GM18517 (cell line): Measurements from ENCODE around the gene SNX3.

Experiments
- ATAC-seq: cut with Tn5 transposase; IDR thresholded peaks from one replicate; pipeline ENCODE4 v1.9.1; 2021; ENCODE audit warnings: mild to moderate bottlenecking, moderate library complexity; ENCODE audit not compliant: unreplicated experiment

The SNX3 gene

DNA sequence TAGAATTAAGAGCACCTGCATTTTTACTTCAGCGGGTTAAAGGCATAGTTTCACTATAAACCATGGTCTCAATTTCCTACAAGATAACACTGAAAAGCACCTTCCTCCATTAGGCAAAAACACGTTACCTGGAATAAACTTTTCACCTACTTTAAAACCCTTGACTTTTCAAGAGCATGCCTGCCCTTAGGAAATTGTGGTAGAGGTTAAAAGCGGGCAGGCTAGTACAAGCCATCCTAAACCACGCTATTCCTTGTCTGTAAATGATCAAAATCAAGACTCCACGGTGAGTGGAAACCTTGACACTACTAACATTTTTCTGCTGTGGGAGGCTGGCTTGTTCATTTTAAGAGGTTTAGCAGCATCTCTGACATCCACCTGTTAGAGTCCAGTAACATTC lies 51.1 kb downstream of the SNX3 start:
- no peak for ATAC-seq

DNA sequence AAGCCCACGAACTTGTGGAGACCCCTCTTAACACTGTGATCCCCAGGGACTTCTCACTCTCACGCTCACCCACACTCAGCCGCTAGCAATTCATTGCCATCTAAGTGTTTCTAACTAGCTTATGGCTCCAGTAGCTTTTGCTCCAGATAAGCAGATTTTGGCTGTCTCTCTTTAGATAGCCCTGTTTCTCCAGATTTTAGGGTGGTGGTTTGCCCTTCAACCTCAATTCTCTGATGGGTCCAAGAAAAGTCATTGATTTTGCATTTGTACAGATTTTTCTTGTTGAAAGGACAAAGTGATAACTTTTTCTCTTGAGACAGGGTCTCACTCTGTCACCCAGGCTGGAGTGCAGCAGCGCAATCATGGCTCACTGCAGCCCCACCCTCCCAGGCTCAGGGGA lies 53.8 kb downstream of the SNX3 start:
- ATAC-seq = no peak

GRCh38 chr6:108203189-108204112 lies 57.4 kb downstream of the SNX3 start:
- no peak for ATAC-seq

- ATAC-seq = no peak
Observed at GRCh38 chr6:108200631-108201030, 60.2 kb downstream of the SNX3 start.

- ATAC-seq = no peak
Observed at GRCh38 chr6:108200186-108200585, 60.7 kb downstream of the SNX3 start.

- ATAC-seq = no peak
Observed at GRCh38 chr6:108198761-108199498, 61.9 kb downstream of the SNX3 start.

- no peak for ATAC-seq
Observed at GRCh38 chr6:108195209-108195608, 65.6 kb downstream of the SNX3 start.

GRCh38 chr6:108194503-108194902 lies 66.3 kb downstream of the SNX3 start:
- no peak for ATAC-seq

DNA sequence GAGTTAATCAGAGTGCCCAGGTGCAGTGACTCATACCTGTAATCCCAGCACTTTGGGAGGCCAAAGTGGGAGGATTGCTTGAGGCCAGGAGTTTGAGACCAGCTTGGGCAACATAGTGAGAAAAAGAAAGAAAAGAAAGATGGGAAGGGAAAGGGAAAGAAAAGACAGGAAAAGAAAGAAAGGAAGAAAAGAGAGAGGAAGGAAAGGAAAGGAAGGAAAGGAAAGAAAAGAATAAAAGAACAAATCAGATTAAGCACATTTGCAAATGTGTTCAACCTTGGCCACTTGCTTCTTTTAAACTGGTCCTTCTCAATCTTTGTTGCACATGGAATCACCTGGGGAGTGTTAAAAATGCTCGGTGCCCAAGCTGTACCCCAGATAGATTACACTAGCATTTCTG lies 67.0 kb downstream of the SNX3 start:
- ATAC-seq = no peak

DNA sequence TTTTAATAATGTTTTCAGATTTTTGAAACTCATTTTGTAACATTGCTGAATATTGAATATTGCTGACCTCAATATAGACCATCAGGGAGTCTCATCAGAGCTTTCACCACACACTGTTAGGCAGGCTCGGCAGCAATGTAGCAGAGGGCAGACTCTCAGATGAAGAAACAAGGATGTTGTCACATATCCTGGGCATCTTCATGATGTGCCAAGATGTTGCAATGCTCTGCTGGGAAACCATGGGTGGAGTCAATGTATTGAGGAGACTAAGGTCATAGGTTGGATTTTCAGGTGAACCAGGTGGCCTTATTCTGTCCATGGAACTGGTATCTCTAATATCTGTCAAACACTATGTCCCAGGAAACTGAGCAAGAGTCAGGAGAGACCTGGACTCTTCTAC lies 67.7 kb downstream of the SNX3 start:
- no peak for ATAC-seq

- ATAC-seq = no peak
Observed at GRCh38 chr6:108187519-108187918, 73.3 kb downstream of the SNX3 start.

GRCh38 chr6:108186226-108186625 lies 74.6 kb downstream of the SNX3 start:
- no peak for ATAC-seq

GRCh38 chr6:108180776-108181175 lies 80.1 kb downstream of the SNX3 start:
- no peak for ATAC-seq

DNA sequence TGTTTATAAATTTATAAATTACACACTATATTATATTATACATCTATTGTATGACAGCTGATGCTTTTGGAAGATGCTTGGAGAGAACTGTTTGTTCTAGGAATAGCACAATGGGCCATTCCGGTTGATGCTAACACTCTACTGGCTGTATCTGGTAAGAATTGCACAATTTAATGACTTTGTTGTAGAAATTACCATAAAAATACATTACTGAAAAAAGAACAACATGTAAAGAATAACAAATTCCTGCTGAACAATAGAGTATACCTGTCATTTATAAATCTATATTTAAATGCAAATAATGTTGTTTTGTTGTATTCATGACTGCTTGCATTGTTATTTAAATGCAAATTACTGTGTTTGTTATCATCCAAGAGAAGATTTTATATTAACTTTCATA lies 80.6 kb downstream of the SNX3 start:
- ATAC-seq = no peak

DNA sequence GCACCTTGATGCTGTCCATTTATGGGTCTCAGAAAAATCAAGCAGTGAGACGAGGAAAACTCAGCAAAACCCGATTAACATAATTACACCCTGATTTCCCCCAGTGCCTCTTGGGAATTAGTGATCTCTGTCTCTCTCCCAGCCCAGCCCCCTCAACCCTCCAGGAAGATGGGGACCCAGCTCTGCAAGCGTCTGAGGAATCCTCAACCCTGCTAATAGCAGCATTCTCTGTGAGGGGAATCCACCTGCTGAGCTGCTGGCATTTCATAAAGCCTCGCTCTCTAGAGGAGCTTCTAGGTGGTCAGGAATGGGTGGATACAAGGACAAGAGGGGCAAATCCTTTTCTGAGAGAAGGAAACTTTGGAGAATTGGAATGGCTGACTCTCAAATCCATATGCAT lies 81.1 kb downstream of the SNX3 start:
- ATAC-seq = no peak

DNA sequence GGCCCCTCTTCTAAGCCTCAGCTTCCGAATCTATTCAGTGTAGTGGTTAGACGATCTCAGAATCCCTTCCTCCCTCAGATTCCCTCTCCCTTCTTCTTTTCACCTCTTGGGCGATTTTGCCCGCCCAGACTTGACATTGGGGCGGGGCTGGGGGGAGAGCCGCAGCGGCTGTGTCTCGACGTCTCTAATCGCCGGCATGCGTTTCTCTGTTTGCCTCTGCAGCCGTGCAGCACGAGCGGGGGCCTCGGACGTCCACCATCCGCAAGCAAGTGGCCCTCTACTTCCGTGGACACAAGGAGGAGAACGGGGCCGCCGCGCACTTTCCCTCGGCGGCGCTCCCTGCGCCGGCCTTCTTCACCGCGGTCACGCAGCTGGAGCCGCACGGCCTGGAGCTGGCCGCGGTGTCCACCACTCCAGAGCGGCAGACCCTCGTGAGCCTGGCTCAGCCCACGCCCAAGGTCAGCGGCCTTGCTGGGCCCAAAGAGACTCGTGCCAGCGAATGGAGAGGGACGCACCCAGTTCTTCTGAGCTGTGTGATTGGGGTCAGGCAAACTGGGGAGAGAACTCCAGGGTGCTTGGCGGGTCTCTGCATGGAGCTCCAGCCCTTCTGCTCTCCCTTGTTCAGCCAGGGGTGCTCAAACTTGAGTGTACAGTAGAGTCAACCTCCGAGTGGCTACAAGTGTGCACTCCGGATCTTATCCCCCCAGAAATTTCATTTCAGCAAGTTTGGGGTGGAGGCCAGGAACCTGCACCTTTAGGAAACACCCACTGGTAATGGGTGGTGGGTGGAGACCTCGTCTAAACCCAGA lies 84.4 kb downstream of the SNX3 start:
- ATAC-seq = no peak

DNA sequence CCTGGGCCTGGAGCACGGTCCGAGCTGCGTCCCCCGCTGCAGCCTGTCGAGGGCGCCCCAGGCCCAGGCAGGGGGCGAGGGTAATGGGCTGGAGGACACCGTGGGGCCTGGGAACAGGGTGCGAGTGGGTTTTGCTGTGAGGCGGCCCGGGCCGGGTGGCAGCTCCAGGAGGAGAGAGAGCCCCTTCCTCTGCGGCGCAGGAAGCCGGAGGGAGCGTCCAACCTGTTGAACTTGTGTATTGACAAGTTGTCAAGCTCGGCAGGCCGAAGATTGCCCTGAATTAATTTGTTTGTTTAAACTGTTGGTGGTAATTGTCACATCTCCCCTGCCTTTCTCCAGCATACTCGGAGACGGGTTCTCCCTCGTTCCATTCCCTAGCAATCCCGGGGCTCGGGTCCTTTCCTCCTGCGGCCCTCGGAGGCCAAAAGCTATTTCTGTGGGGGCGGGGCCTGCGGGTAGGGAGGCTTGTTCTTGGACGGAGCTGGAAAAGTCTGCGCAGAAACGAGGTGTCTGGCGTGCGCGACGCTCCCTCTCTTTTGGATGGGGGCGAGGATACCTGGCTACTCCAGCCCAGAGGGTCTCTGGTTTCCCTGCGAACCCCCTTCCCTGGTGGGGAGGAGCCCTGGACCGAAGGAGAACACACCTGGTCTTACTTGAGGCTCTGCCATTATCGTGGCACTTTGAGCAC lies 85.1 kb downstream of the SNX3 start:
- no peak for ATAC-seq

GRCh38 chr6:108175176-108175591 lies 85.7 kb downstream of the SNX3 start:
- no peak for ATAC-seq

DNA sequence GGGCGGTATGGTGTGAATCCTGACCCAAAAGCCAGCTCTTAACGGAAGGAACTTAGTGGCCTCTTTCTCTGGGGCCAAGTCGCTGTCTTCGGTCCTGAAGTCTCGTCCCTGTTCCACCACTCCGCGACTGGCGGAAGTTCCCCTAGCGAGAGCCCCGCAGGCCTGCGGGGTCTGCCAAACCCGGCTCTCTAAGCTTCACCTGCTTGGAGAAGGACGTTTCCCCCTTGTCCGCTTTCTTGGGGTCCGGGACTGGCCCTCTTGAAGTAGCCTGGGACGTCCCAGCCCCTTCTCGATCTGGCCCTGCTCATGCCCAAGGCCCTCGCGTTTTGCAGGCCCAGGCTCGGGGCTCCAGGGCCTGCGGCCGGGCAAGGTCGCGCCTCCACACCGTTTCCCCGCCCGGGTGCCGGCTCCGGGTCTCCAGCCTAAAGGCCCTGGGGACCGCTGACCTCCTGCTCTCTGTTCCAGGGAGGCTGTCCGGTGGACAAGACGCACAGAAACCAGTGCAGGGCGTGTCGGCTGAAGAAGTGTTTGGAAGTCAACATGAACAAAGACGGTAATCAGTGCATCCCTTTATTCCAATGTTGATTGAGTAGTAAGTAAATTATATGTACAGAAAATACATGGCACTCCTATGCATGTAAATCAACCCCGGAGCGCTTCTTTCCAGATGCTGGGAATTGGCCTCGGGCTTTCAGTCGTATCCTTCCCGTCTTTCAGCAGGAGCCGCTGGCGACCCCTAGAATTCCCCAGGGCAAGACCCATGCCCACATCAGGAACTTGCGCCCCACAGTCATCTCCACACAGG lies 86.3 kb downstream of the SNX3 start:
- no peak for ATAC-seq
